Measurements from ENCODE around the gene TLN1.

Gene TLN1

GRCh38 chr9:35757226-35757891, 25.4 kb upstream of the TLN1 start:
- Histone ChIP-seq H3K9me3 (ENCODE audit: control insufficient read depth, insufficient read depth, low read depth, low read length) (no peaks in the 10 kb centered on the region), H3K27ac (ENCODE audit: extremely low read depth, low read depth, low read length) (peak overlapping the region; percentile 94)
- CTCF ChIA-PET: interaction anchor here (0.6 to 3.9 kb wide), 12 partner anchors 9 to 287 kb away, joined by 3 to 20 read pairs (median 4); partner anchors contain the start of genes CREB3 and TLN1
- TF ChIP-seq SP3 (tag by site-specific recombination; IDR thresholded peaks at IDR 0.05): no peak
- TF ChIP-seq ZBTB6 (tag by site-specific recombination; IDR thresholded peaks at IDR 0.05): no peak
- TF ChIP-seq ZBTB10 (tag by site-specific recombination; IDR thresholded peaks at IDR 0.05): peak; percentile 54; the same call in 1 of the 2 replicates
- no peak for TF ChIP-seq BCL11A (tag by site-specific recombination; IDR thresholded peaks at IDR 0.05; ENCODE audit: low read depth)
- peak; percentile 67 for TF ChIP-seq ZNF600 (tag by site-specific recombination; IDR thresholded peaks at IDR 0.05)
- peak; percentile 35; the same call in 1 of the 2 replicates for TF ChIP-seq GLIS1 (tag by site-specific recombination; IDR thresholded peaks at IDR 0.05)
- TF ChIP-seq ZNF398 (tag by site-specific recombination; IDR thresholded peaks at IDR 0.05): peak; percentile 90
- TF ChIP-seq ZNF324 (tag by site-specific recombination; IDR thresholded peaks at IDR 0.05): 0 out of 2 replicates have a peak, but pooled peaks have one; percentile 49
- peak; percentile 18; the same call in 1 of the 2 replicates for TF ChIP-seq WT1 (tag by site-specific recombination; IDR thresholded peaks at IDR 0.05)
- no peak for TF ChIP-seq ZNF266 (tag by site-specific recombination; IDR thresholded peaks at IDR 0.05; ENCODE audit: low read depth)
- no peak; the same call in 1 of the 2 replicates for TF ChIP-seq KLF10 (tag by site-specific recombination; IDR thresholded peaks at IDR 0.05)
- TF ChIP-seq ZSCAN5A (tag by site-specific recombination; IDR thresholded peaks at IDR 0.05): no peak
- TF ChIP-seq ZNF558 (tag by site-specific recombination; IDR thresholded peaks at IDR 0.05): no peak
- TF ChIP-seq ZNF335 (tag by site-specific recombination; conservative IDR thresholded peaks at IDR 0.05): peak; percentile 68; the same call in 1 of the 2 replicates
- TF ChIP-seq ZNF580 (tag by site-specific recombination; IDR thresholded peaks at IDR 0.05): 0 out of 2 replicates have a peak, but pooled peaks have one; percentile 61
- TF ChIP-seq ZNF140 (tag by site-specific recombination; IDR thresholded peaks at IDR 0.05): no peak
- TF ChIP-seq ZNF423 (tag by site-specific recombination; IDR thresholded peaks at IDR 0.05): peak; percentile 22; the same call in 1 of the 2 replicates
- 0 out of 2 replicates have a peak, but pooled peaks have one; percentile 6 for TF ChIP-seq PATZ1 (tag by site-specific recombination; IDR thresholded peaks at IDR 0.05)
- TF ChIP-seq ZNF433 (tag by site-specific recombination; IDR thresholded peaks at IDR 0.05; ENCODE audit: low read depth): no peak
- TF ChIP-seq GFI1B (tag by site-specific recombination; IDR thresholded peaks at IDR 0.05): no peak
- peak; percentile 15; the same call in 1 of the 2 replicates for TF ChIP-seq PRDM10 (tag by site-specific recombination; IDR thresholded peaks at IDR 0.05)
- TF ChIP-seq EGR2 (tag by site-specific recombination; IDR thresholded peaks at IDR 0.05; ENCODE audit: low read depth): no peak
- TF ChIP-seq HOXD13 (CRISPR knock-in tag; IDR thresholded peaks at IDR 0.05; ENCODE audit: borderline replicate concordance): no peak

More at GRCh38 chr9:35757226-35757891, 25.4 kb upstream of the TLN1 start:
- peak overlapping the region; percentile 71 for H3K4me3 ChIP-seq (ENCODE audit: low read depth, low read length)
- H3K4me1 ChIP-seq (ENCODE audit: control insufficient read depth, insufficient read depth, low read length): peaks cover 13% of the 10 kb centered on the region
- POLR2A ChIA-PET: interaction anchor here (0.6 to 2.6 kb wide), 14 partner anchors 10 to 411 kb away, joined by 3 to 21 read pairs (median 3); partner anchors contain the start of genes CREB3, GBA2, HINT2 and RGP1
- H3K36me3 ChIP-seq (ENCODE audit: control insufficient read depth in 2 of 2, insufficient read depth in 1 of 2, low read length in 2 of 2): peaks cover 0 to 40% of the 10 kb centered on the region in 2 experiments; a peak in 1 of 3 replicates
